OCI-M2 (cell line): ENCODE results near the gene DPEP1.

Experiments
- DNase-seq: peaks from one replicate; lab custom pipeline; 2025; ENCODE audit not compliant: unreplicated experiment; lab: John Stamatoyannopoulos, UW

DPEP1 gene

DNA sequence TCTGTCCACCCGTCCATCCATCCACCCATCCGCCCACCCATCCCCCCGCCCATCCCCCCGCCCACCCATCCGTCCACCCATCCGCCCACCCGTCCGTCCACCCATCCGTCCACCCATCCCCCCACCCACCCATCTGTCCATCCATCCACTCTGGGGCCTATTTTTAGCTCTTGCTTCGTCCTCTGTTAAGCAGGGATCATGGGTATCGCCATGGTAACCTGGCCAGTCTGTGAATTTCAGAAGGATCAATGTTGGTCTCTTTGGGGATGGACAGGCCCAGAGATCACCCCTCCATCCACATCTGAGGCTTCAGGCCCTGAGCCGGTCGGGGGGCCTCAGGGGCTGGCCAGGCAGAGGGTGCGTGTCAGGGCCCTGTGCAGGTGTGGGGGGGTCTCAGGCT is 15.2 kb upstream of the DPEP1 start:
- no peak for DNase-seq

- DNase-seq = no peak
Measured at GRCh38 chr16:89599451-89599858, 14.0 kb upstream of the DPEP1 start.

DNA sequence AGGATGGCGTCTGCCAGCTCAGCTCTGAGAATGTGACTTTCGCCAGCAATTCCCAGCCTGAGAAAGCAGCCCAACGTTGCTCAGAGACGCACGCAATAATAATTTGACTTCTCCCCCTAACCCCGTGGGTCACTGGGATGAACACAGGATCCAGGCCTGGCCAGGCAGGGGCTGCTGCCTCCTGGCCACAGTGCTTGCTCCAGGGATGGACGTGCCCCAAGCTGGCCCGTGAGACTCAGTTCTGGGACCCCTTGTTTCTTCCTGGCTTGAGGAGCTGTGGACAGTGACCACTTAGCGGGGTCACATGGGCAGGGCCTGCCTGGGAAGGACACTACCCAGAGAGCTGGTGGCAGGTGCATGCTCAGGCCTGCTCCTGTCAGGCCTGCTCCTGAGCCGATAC is 13.5 kb upstream of the DPEP1 start:
- no peak for DNase-seq

DNA sequence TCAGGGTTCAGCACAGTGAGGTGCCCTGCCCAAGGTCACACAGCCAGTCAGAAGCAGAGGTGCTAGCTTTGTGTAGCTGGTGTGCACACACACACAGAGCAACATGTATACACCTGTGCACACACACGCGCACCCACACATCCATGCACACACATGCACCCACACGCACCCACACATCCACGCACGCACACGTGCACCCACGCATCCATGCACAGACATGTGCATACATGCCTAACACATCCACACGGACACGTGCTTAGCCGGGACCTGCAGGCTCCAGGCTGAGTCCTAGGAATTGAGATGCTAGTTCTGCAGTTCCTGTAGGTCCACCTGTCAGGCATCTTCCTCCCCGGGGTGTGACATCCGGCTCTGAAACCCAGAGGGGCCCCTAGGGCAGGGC is 13.0 kb upstream of the DPEP1 start:
- no peak for DNase-seq

- DNase-seq = no peak
Measured at GRCh38 chr16:89600956-89601355, 12.5 kb upstream of the DPEP1 start.

DNA sequence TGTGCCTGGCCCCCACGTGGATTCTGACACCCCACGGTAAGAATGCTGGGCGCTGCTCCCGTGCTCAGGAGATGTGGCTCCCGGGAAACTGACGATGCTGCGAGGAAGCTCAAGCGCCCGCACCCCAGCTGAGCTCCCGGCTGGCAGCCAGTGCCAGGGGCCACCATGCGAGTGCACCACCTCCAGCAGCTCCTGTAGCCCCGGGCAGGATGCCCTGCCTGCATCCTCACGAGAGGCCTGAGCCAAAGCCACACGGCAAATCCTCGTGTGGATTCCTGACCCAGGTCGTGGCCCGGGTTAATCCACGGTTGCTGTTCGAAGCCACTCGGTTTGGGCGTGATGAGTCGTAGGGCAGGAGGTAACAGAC is 11.6 kb upstream of the DPEP1 start:
- no peak for DNase-seq

- DNase-seq = no peak
Measured at GRCh38 chr16:89602273-89602951, 11.0 kb upstream of the DPEP1 start.

GRCh38 chr16:89602952-89603590 is 10.4 kb upstream of the DPEP1 start:
- DNase-seq = no peak

DNA sequence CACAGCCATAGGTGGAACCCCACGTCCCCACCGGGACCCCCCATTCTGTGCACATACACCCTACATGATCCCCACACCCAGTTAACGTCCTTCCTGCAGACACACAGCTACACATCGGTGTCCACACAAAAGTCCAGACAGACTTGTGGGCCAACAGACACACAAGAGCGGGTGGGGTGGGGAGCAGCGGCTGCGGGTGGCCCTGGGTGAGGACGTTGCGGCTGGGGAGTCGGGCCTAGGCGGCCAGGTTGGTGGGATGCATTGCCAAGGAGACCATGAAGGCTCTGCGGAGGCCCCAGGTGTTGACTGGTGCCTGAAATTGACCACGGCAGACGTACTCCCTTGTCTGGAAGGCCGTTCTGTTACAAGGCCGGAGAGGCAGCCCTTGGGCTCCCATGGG is 8.7 kb upstream of the DPEP1 start:
- DNase-seq = no peak

- no peak for DNase-seq
Measured at GRCh38 chr16:89605186-89605970, 8.1 kb upstream of the DPEP1 start.

- no peak for DNase-seq
Measured at GRCh38 chr16:89606006-89606405, 7.4 kb upstream of the DPEP1 start.

DNA sequence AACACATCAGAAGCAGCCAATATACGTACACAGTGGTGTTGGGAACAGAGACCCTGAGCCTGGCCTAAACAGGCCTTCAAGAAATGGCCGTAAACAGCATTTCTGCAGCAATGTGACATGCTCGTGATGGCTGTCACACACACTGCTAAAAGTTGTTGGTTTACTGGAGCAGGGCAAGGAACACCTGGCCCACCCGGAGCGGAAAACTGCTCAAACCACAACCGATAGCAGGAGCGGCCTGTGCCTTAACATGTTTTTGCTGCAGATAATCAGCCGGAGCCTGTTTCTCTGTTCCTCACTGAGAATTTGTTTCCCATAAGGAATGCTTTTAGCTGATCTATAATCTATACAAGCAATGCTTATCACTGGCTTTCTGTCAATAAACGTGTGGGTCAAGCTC is 6.0 kb upstream of the DPEP1 start:
- no peak for DNase-seq

GRCh38 chr16:89607937-89608740 is 5.3 kb upstream of the DPEP1 start:
- no peak for DNase-seq

DNA sequence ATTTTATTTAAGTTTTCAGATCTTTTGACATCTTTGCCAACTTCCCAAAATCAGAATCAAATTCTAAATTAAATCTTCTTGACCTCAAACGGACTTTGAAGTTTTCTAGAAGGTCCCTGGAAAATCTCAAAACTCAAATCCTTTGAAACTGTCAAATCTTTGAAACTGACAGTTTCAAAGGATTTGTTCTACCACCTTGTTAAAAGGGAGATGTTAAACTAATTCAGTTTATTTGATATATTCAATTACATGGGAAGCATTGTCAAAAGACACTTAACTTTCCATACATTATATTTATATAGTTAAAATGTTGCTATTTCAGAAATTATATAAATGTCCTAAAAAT is 3.4 kb upstream of the DPEP1 start:
- no peak for DNase-seq

DNA sequence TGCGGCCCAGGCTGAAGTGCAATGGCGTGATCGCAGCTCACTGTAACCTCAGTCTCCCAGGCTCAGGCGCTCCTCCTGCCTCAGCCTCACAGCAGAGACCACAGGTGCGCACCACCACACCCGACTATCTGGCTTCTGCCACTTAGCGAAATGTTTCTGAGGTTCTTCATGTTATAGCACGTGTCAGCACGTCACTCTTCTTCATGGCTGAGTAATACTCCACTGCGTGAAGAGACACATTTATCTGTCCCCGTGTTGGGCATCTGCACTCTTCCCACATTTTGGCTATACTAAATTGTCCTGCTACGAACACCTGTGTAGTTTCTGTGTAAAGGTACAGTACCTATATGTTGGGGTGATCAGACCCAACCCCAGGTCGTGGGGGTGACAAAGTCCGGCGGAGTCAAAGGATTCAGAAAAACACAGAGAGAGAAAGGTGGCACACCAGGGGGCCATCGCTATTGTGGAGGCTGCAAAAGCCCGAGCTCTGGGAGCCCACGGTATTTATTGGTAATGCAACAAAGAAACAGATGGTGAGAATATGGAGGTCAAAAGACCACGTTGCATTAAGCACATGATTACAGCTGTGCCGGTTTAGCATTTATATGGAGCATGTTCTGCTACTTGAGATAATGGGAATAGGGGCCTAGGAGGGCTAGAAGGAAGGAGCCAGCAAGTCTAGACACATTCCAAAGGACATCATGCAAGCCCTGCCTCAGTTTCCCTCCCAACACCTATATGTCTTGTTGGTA is 851 bp upstream of the DPEP1 start:
- no peak for DNase-seq

GRCh38 chr16:89613954-89614459 is 565 bp downstream of the DPEP1 start:
- no peak for DNase-seq

GRCh38 chr16:89615176-89615575 is 1.7 kb downstream of the DPEP1 start:
- DNase-seq = no peak

DNA sequence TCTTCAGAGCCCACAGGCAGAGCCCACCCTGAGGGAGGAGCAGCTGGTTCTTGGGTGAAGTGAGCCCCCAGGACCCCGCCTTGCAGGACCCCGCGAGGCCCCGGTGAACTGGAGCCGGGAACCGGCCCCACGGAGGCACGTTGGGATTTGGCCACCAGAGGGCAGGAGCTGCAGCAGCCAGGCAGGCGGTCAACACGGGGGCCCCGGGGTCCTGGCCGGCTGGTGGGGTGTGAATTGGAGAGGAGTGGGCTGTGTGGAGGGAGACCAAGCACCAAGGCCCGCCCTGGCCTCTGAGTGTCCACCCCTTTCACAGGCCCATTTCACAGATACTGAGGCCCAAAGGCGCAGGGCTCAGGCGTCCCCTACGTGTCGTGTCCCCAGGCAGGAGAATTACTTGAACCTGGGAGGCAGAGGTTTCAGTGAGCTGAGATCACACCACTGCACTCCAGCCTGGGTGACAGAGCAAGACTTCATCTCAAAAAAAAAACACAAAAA is 2.2 kb downstream of the DPEP1 start:
- no peak for DNase-seq

GRCh38 chr16:89616623-89617022 is 3.2 kb downstream of the DPEP1 start:
- no peak for DNase-seq

- DNase-seq = no peak
Measured at GRCh38 chr16:89617036-89617435, 3.6 kb downstream of the DPEP1 start.
